Cardiac muscle cell (in vitro differentiated cells and primary cell): ENCODE results near the gene SIL1. TPM values are rescaled to one million over a fixed set of nuclear protein-coding genes. Genes with fewer than 3 reads are reported as not detected.

Experiments used
- DNase-seq, 2 donors: peaks; one replicate each; pipeline versions ENCODE4 v3.0.0 to v3.0.0-alpha.2; 2010 to 2017; ENCODE audit warnings: low read depth in 1 of 2, low spot score in 1 of 2
- H3K27ac ChIP-seq: fragments of 200-600 bp; sonication (generic); 2 replicates; pipeline ENCODE4 v1.5.1; 2016
- H3K27me3 ChIP-seq: fragments of 200-600 bp; sonication (generic); 2 replicates; pipeline ENCODE4 v1.6.0; 2016; ENCODE audit warnings: control low read depth
- H3K36me3 ChIP-seq: fragments of 200-600 bp; sonication (generic); 2 replicates; pipeline ENCODE4 v1.5.1; 2016; ENCODE audit warnings: control low read depth
- H3K4me1 ChIP-seq: fragments of 200-600 bp; sonication (generic); 2 replicates; pipeline ENCODE4 v1.8.1; 2017; ENCODE audit warnings: low read depth, mild to moderate bottlenecking, mixed run types
- H3K4me3 ChIP-seq: fragments of 200-600 bp; sonication (generic); 2 replicates; pipeline ENCODE4 v1.5.1; 2016; ENCODE audit warnings: mild to moderate bottlenecking
- H3K9me3 ChIP-seq: fragments of 200-600 bp; sonication (generic); 2 replicates; pipeline ENCODE4 v1.5.1; 2017; ENCODE audit warnings: low read depth, mild to moderate bottlenecking, control low read depth
- CTCF ChIP-seq: IDR thresholded peaks from 2 replicates; pipeline ENCODE4 v1.5.1; 2012; ENCODE audit warnings: low read depth, mild to moderate bottlenecking, low read length
- polyA plus RNA-seq: library from polyadenylated mRNA; unstranded; fragments of >200 nt; fragmentation: Nextera tagmentation; extraction: Ambion mirVana; gene quantifications from 2 replicates; pipeline ENCODE4 v1.2.1, GENCODE V29; 2016
- total RNA-seq: library from RNA; depleted of rRNA; stranded (reverse); fragments of >200 nt; gene quantifications from 2 replicates; pipeline ENCODE4 v1.2.3, GENCODE V29; 2016

SIL1 gene
- total and polyA plus RNA-seq, 2 experiments from 2014 or later = 40.5 to 49.8 TPM

- Histone ChIP-seq H3K27me3 (no peaks in the 10 kb centered on the region), H3K27ac (no peak overlapping the region), H3K4me3 (no peak overlapping the region), H3K4me1 (peaks cover 31% of the 10 kb centered on the region), H3K36me3 (no peaks in the 10 kb centered on the region), H3K9me3 (no peaks in the 10 kb centered on the region)
- DNase-seq = peak in 1 of 2 donors; percentile 84
- no peak for TF ChIP-seq CTCF
These were observed 250.4 kb downstream of the SIL1 start for GRCh38 chr5:138947780-138948179.

- H3K27ac ChIP-seq = no peak overlapping the region
- H3K27me3 ChIP-seq = no peaks in the 10 kb centered on the region
- H3K4me3 ChIP-seq = no peak overlapping the region
- no peak for TF ChIP-seq CTCF
- no peaks in the 10 kb centered on the region for H3K36me3 ChIP-seq
- peaks cover 31% of the 10 kb centered on the region for H3K4me1 ChIP-seq
- no peak for DNase-seq
- H3K9me3 ChIP-seq = no peaks in the 10 kb centered on the region
These were observed 251.2 kb downstream of the SIL1 start for GRCh38 chr5:138946831-138947560.

GRCh38 chr5:138946241-138946623 lies 251.9 kb downstream of the SIL1 start:
- Histone ChIP-seq H3K27ac (no peak overlapping the region), H3K9me3 (no peaks in the 10 kb centered on the region), H3K4me1 (peaks cover 31% of the 10 kb centered on the region), H3K4me3 (no peak overlapping the region), H3K36me3 (no peaks in the 10 kb centered on the region), H3K27me3 (no peaks in the 10 kb centered on the region)
- TF ChIP-seq CTCF = no peak
- DNase-seq = peak in 1 of 2 donors; percentile 50

GRCh38 chr5:138945421-138946240 lies 252.5 kb downstream of the SIL1 start:
- no peaks in the 10 kb centered on the region for H3K36me3 ChIP-seq
- no peak overlapping the region for H3K4me3 ChIP-seq
- TF ChIP-seq CTCF = no peak
- DNase-seq = no peak
- no peaks in the 10 kb centered on the region for H3K9me3 ChIP-seq
- H3K27me3 ChIP-seq = no peaks in the 10 kb centered on the region
- no peak overlapping the region for H3K27ac ChIP-seq
- H3K4me1 ChIP-seq = peaks cover 31% of the 10 kb centered on the region

- H3K4me3 ChIP-seq = no peak overlapping the region
- no peaks in the 10 kb centered on the region for H3K9me3 ChIP-seq
- H3K4me1 ChIP-seq = peaks cover 31% of the 10 kb centered on the region
- no peaks in the 10 kb centered on the region for H3K27me3 ChIP-seq
- no peaks in the 10 kb centered on the region for H3K36me3 ChIP-seq
- no peak overlapping the region for H3K27ac ChIP-seq
- no peak for TF ChIP-seq CTCF
- DNase-seq = peak in 1 of 2 donors; percentile 17
These were observed 253.4 kb downstream of the SIL1 start for GRCh38 chr5:138944527-138945322.
